PC-9 (cell line): ENCODE measurements around the gene WDHD1.

Source experiments
- EZH2 ChIP-seq: fragments of 200-600 bp; sonication (generic); IDR thresholded peaks from 2 replicates; pipeline ENCODE4 v1.8.0; 2017; ENCODE audit warnings: antibody characterized with exemption, low read depth
- TF ChIP-seq, protein P1 (sequence below): fragments of 200-600 bp; sonication (generic); conservative IDR thresholded peaks from 2 replicates; pipeline ENCODE4 v1.6.1; 2017; ENCODE audit warnings: mixed run types, antibody characterized with exemption, mild to moderate bottlenecking, moderate library complexity

DNA sequence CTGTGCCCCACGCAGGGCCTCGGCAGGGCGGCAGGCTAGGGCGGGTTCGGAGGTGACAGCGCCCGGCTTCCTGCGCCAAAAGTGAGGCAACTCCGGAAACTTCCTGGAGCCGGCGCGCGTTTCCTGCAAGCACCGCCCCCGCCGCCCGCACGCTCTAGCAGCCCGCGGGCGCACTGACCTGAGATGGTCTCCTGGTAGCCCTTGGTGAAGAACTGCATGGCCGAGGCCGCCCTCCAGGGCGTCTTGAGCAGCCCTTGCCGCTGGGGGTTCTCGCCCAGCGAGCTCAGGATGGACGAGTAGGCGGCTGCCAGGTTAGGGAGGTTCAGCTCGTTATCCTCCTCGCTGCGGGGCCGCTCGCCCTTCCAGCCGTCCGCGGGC lies 124.8 kb downstream of the WDHD1 start:
- TF ChIP-seq EZH2: no peak
- TF ChIP-seq, protein P1, sequence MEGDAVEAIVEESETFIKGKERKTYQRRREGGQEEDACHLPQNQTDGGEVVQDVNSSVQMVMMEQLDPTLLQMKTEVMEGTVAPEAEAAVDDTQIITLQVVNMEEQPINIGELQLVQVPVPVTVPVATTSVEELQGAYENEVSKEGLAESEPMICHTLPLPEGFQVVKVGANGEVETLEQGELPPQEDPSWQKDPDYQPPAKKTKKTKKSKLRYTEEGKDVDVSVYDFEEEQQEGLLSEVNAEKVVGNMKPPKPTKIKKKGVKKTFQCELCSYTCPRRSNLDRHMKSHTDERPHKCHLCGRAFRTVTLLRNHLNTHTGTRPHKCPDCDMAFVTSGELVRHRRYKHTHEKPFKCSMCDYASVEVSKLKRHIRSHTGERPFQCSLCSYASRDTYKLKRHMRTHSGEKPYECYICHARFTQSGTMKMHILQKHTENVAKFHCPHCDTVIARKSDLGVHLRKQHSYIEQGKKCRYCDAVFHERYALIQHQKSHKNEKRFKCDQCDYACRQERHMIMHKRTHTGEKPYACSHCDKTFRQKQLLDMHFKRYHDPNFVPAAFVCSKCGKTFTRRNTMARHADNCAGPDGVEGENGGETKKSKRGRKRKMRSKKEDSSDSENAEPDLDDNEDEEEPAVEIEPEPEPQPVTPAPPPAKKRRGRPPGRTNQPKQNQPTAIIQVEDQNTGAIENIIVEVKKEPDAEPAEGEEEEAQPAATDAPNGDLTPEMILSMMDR: no peak
